Stimulated activated CD4-positive, alpha-beta T cell treated with anti-CD3 and anti-CD28 coated beads, Interleukin-1b, Interleukin-23, amount 100 ng/mL, for 1 hour (primary cell): ENCODE measurements around the gene FMOD.
"Not testable (repeated sequence)": the region's sequence is repeated elsewhere in the genome, so short reads cannot be mapped to it uniquely, and the experiment has no call there.

Experiments
- DNase-seq, 2 donors: peaks; one replicate each; pipeline ENCODE4 v3.0.0-alpha.2; 2020; ENCODE audit warnings: low read depth in 2 of 2

The FMOD gene

GRCh38 chr1:203306089-203306964, 44.6 kb downstream of the FMOD start:
- no peak for DNase-seq

- DNase-seq = no peak
These were observed 45.2 kb downstream of the FMOD start for GRCh38 chr1:203305809-203306088.

GRCh38 chr1:203304919-203305808, 45.8 kb downstream of the FMOD start, which contains the start of gene BTG2:
Gene BTG2 (plus strand): TSS chr1:203305519. CDS start chr1:203305607, 88 bp downstream.
- peak; percentile 74 to 88 for DNase-seq

GRCh38 chr1:203304391-203304918, 46.5 kb downstream of the FMOD start:
- DNase-seq = no peak

- no peak for DNase-seq
These were observed 48.0 kb downstream of the FMOD start for GRCh38 chr1:203302894-203303293.

GRCh38 chr1:203302456-203302855, 48.5 kb downstream of the FMOD start:
- DNase-seq = no peak

GRCh38 chr1:203301331-203301668, 49.6 kb downstream of the FMOD start:
- DNase-seq = no peak

GRCh38 chr1:203300441-203301330, 50.2 kb downstream of the FMOD start:
- DNase-seq = no peak

GRCh38 chr1:203299719-203300429, 51.0 kb downstream of the FMOD start:
- not testable (repeated sequence) for DNase-seq

GRCh38 chr1:203299169-203299568, 51.8 kb downstream of the FMOD start:
- no peak for DNase-seq

GRCh38 chr1:203296460-203297073, 54.4 kb downstream of the FMOD start:
- DNase-seq = no peak

- DNase-seq = no peak
These were observed 55.1 kb downstream of the FMOD start for GRCh38 chr1:203295796-203296195.

GRCh38 chr1:203291201-203292096, 59.5 kb downstream of the FMOD start:
- DNase-seq = no peak
